Bronchial epithelial cell (primary cell): ENCODE data around the gene ROR2. TPM values are rescaled to one million over a fixed set of nuclear protein-coding genes. Genes with fewer than 3 reads are reported as not detected.
"Not testable (repeated sequence)": the region's sequence is repeated elsewhere in the genome, so short reads cannot be mapped to it uniquely, and the experiment has no call there.

Experiments used
- DNase-seq: peaks from one replicate; pipeline ENCODE4 v3.0.0-alpha.2; 2010; ENCODE audit warnings: low read depth
- FAIRE-seq: peaks from 2 replicates; lab custom pipeline; 2011; peaks lifted over from hg19 to GRCh38; lab: Jason Lieb, UNC
- H3K27me3 ChIP-seq: 2 replicates; pipeline ENCODE4 v1.5.1; 2011; ENCODE audit warnings: low read length; ENCODE audit not compliant: control insufficient read depth, insufficient read depth
- H3K36me3 ChIP-seq: 2 replicates; pipeline ENCODE4 v1.5.1; 2011; ENCODE audit warnings: low read length; ENCODE audit not compliant: control insufficient read depth, insufficient read depth
- H3K4me3 ChIP-seq: 2 replicates; pipeline ENCODE4 v1.5.1; 2011; ENCODE audit warnings: mild to moderate bottlenecking, low read depth, low read length, control low read depth
- total RNA-seq: library from RNA; depleted of rRNA; stranded (reverse); fragments of >200 nt; gene quantifications from 2 replicates; pipeline ENCODE4 v1.2.1, GENCODE V29; 2014
- TF ChIP-seq, protein P1 (sequence below): IDR thresholded peaks from 2 replicates; pipeline ENCODE4 v1.5.1; 2011; ENCODE audit warnings: mild to moderate bottlenecking, moderate library complexity, low read length, control low read depth, inconsistent platforms; ENCODE audit not compliant: insufficient read depth, severe bottlenecking

Gene ROR2
- total RNA-seq, 1 donor from 2014 or later = 0.26 TPM

DNA sequence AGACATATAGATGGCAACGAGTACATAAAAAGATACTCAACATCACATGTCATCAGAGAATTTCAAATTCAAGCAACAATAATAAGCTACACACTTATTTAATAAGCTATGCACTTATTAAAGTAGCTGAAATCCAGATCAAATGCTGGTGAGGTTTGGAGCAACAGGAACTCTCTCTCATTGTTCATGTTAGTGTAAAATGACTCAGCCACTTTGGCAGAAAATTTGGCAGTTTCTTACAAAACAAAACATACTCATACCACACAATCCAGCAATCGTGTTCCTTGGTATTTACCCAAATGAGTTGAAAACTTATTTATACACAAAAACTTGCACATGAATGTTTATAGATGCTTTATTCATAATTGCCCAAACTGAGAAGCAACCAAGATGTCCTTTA, 394.9 kb downstream of the ROR2 start:
- FAIRE-seq (no peak), DNase-seq (peak; percentile 61)
- TF ChIP-seq, protein P1, sequence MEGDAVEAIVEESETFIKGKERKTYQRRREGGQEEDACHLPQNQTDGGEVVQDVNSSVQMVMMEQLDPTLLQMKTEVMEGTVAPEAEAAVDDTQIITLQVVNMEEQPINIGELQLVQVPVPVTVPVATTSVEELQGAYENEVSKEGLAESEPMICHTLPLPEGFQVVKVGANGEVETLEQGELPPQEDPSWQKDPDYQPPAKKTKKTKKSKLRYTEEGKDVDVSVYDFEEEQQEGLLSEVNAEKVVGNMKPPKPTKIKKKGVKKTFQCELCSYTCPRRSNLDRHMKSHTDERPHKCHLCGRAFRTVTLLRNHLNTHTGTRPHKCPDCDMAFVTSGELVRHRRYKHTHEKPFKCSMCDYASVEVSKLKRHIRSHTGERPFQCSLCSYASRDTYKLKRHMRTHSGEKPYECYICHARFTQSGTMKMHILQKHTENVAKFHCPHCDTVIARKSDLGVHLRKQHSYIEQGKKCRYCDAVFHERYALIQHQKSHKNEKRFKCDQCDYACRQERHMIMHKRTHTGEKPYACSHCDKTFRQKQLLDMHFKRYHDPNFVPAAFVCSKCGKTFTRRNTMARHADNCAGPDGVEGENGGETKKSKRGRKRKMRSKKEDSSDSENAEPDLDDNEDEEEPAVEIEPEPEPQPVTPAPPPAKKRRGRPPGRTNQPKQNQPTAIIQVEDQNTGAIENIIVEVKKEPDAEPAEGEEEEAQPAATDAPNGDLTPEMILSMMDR = no peak
- H3K27me3 ChIP-seq = no peaks in the 10 kb centered on the region
- H3K4me3 ChIP-seq = no peak overlapping the region
- H3K36me3 ChIP-seq = no peaks in the 10 kb centered on the region

DNA sequence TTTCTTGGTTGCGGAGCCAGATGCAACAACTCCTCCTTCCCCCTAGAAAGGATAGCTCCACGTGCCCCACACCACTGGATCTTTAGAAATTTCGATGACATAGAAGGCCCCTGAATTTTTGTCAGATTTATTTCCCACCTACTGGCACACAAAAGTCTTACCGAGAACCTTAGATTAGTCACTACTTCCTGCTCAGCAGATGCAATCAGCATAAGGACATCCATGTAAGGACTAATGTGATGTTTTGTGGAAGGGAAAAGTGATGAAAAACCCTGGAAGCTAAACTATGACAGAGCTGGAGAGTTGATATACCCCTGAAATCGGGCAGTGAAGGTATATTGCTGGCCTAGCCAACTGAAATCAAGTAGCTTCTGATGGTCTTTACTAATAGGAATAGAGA, 400.9 kb downstream of the ROR2 start:
- DNase-seq = no peak
- no peaks in the 10 kb centered on the region for H3K27me3 ChIP-seq
- H3K36me3 ChIP-seq = no peaks in the 10 kb centered on the region
- no peak overlapping the region for H3K4me3 ChIP-seq
- TF ChIP-seq, protein P1 = no peak
- FAIRE-seq = no peak

DNA sequence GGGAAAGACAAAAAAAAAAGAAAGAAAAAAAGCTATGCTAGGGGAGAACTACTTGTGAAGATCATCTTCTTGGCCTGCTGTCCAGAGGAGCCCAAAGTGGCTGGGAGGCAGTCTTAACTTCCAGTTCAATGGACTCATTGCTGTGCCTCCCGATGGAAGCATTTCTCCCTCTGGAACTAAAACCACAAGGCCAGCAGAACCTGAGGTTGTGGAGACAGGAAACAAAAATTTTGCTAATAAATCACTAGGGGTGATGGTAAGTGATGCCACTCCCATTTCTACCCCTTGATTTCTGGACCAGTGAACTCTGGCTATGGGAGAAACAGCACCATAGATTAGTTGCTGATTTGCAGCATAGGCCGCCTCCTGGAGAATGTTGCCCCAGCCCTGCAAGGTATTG, 402.9 kb downstream of the ROR2 start:
- TF ChIP-seq, protein P1 = no peak
- H3K27me3 ChIP-seq = no peaks in the 10 kb centered on the region
- no peaks in the 10 kb centered on the region for H3K36me3 ChIP-seq
- FAIRE-seq = no peak
- DNase-seq = no peak
- H3K4me3 ChIP-seq = no peak overlapping the region

DNA sequence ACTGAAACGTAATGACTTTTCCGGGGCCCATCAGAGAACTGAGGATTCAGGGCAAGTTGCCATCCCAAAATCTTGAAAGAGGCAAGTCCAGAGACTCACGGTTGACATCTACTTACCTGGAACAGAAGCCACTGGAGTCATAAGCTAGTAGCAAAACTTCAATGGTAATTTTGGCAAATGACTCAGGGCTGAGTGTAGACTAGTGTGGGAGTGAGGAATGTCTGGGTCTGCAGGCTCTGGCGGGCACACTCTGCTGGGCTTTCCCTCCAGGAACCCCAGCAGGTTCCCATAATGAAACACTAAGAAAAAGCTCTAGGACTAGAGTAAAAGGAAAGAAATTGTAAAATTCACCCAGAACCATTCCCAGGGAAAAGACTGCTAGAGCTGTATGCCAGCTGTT, 403.5 kb downstream of the ROR2 start:
- Histone ChIP-seq H3K36me3 (no peaks in the 10 kb centered on the region), H3K4me3 (no peak overlapping the region), H3K27me3 (no peaks in the 10 kb centered on the region)
- TF ChIP-seq, protein P1 = no peak
- DNase-seq = peak; percentile 91
- FAIRE-seq = no peak

DNA sequence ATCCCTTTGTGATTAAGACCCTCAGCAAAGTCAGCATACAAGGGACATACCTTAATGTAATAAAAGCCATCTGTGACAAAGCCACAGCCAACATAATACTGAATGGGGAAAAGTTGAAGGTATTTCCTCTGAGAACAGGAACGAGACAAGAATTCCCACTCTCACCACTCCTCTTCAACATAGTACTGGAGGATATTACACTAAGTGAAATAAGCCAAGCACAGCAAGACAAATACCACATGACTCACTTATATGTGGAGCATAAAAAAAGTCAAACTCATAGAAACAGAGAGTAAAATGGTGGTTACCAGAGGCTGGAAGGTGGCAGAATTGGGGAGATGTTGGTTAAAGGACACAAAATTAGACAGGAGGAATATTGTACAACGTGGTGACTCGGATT, 408.3 kb downstream of the ROR2 start:
- Histone ChIP-seq H3K4me3 (no peak overlapping the region), H3K36me3 (no peaks in the 10 kb centered on the region), H3K27me3 (no peaks in the 10 kb centered on the region)
- peak; percentile 45 for DNase-seq
- TF ChIP-seq, protein P1 = no peak
- FAIRE-seq = no peak

DNA sequence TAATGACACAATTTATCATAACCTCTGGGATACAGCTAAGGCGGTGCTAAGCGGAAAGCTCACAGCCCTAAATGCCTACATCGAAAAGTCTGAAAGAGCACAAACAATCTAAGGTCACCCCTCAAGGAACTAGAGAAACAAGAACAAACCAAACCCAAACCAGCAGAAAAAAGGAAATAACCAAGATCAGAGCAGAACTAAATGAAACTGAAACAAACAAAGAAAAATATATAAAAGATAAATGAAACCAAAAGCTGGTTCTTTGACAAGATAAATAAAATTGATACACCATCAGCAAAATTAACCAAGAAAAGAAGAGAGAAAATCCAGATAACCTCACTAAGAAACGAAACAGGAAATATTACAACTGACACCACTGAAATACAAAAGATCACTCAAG, 409.5 kb downstream of the ROR2 start:
- FAIRE-seq, H3K4me3 ChIP-seq, DNase-seq, H3K36me3 ChIP-seq, H3K27me3 ChIP-seq: not testable (repeated sequence)
